ENCODE measurements around the gene FKBP3. TPM values are rescaled to one million over a fixed set of nuclear protein-coding genes. Genes with fewer than 3 reads are reported as not detected.

Gene FKBP3
- total RNA-seq, 1 experiment from 2014 or later: 157 TPM

GRCh38 chr14:45145214-45145613 lies 10.9 kb upstream of the FKBP3 start:
- DNase-seq: no peak
- no peak overlapping the region for H4K5ac ChIP-seq (ENCODE audit: insufficient read length, low read depth, low read length)
- no peaks in the 10 kb centered on the region for H3K27me3 Mint-ChIP-seq (ENCODE audit: low read depth)

More at GRCh38 chr14:45145214-45145613, 10.9 kb upstream of the FKBP3 start:
- Histone ChIP-seq H2BK15ac (ENCODE audit: low read depth, low read length) (no peak overlapping the region), H2BK120ac (ENCODE audit: low read depth, low read length, poor library complexity, severe bottlenecking) (no peak overlapping the region), H4K20me1 (ENCODE audit: control insufficient read depth, insufficient read depth, insufficient read length) (no peaks in the 10 kb centered on the region), H2BK20ac (ENCODE audit: low read depth, low read length, poor library complexity, severe bottlenecking) (no peak overlapping the region), H3K27me3 (ENCODE audit: insufficient read depth, low read length) (no peaks in the 10 kb centered on the region), H3K23ac (ENCODE audit: insufficient read length, low read depth, low read length) (no peak overlapping the region), H2AK5ac (ENCODE audit: insufficient read length, low read length) (no peak overlapping the region), H3K27ac (ENCODE audit: insufficient read length, low read depth, low read length) (no peak overlapping the region), H3K4me2 (ENCODE audit: insufficient read depth, insufficient read length, low read length) (no peak overlapping the region), H3K79me1 (ENCODE audit: insufficient read depth, low read depth, low read length, poor library complexity, severe bottlenecking) (no peaks in the 10 kb centered on the region), H2AFZ (ENCODE audit: low read length) (no peak overlapping the region), H2BK5ac (ENCODE audit: insufficient read length, low read length) (no peak overlapping the region), H3K14ac (ENCODE audit: insufficient read depth, low read length) (no peak overlapping the region), H3K23me2 (ENCODE audit: insufficient read length, low read depth, low read length, poor library complexity, severe bottlenecking) (no peaks in the 10 kb centered on the region), H3K18ac (ENCODE audit: insufficient read length, low read depth, low read length) (no peak overlapping the region), H4K8ac (replicated peaks; ENCODE audit: insufficient read length, low read depth, low read length) (no peak overlapping the region), H4K91ac (ENCODE audit: insufficient read length, low read depth, low read length) (no peak overlapping the region), H3T11ph (ENCODE audit: low read length) (no peak overlapping the region), H2BK12ac (ENCODE audit: insufficient read length, low read depth, low read length) (no peak overlapping the region), H3K4ac (ENCODE audit: low read depth, low read length) (no peak overlapping the region), H3K9ac (ENCODE audit: extremely low read depth, insufficient read length, low read length) (no peak overlapping the region), H3K79me2 (ENCODE audit: insufficient read depth, low read length) (no peaks in the 10 kb centered on the region; the same call in 1 of the 2 replicates), H3K4me1 (ENCODE audit: insufficient read depth, low read length) (no peaks in the 10 kb centered on the region; the same call in 1 of the 2 replicates), H3K9me3 (ENCODE audit: control insufficient read depth, low read depth, low read length) (no peaks in the 10 kb centered on the region), H3K56ac (ENCODE audit: insufficient read length, low read depth, low read length) (no peak overlapping the region)
- Mint-ChIP-seq H3K9me3 (no peaks in the 10 kb centered on the region; a peak in 1 of 5 replicates), H3K27ac (no peak overlapping the region), H3K4me1 (peaks cover 4 to 7% of the 10 kb centered on the region in 2 experiments), H3K4me3 (no peak overlapping the region), H3K36me3 (ENCODE audit: insufficient read depth in 1 of 3, low read depth in 3 of 3) (peaks cover 12 to 24% (median 17%) of the 10 kb centered on the region in 3 experiments)
- TF ChIP-seq CTCF (conservative IDR thresholded peaks at IDR 0.05): no peak
- WGBS (ENCODE audit: extremely low coverage, insufficient read length, low lambda C conversion rate): no CpG with 5 or more reads among the region's 3 CpGs

Data from H9 (cell line).